Lower leg skin (tissue), 4 donors: ENCODE measurements around the gene SLC34A1. TPM values are rescaled to one million over a fixed set of nuclear protein-coding genes. Genes with fewer than 3 reads are reported as not detected.

Experiments used
- DNase-seq, 2 donors: peaks; one replicate each; pipeline ENCODE4 v3.0.0-alpha.2; 2019; ENCODE audit warnings: low spot score in 2 of 2
- H3K4me3 ChIP-seq: fragments of 200-600 bp; sonication (generic); 2 replicates; pipeline ENCODE4 v1.5.1; 2017; ENCODE audit warnings: mild to moderate bottlenecking, low read depth; ENCODE audit not compliant: poor library complexity, severe bottlenecking
- POLR2A ChIP-seq, 2 donors: fragments of 450-650 bp; IDR thresholded peaks; one replicate each; pipeline ENCODE4 v1.6.1; 2016 to 2017; ENCODE audit warnings: antibody characterized with exemption in 2 of 2, mild to moderate bottlenecking in 1 of 2, moderate library complexity in 1 of 2
- WGBS, 2 donors: methylation state at CpG; one replicate each; pipeline ENCODE4 v1.1.5; 2018; 5-methylcytosine and 5-hydroxymethylcytosine counted together
- intact Hi-C: fragments of 100-400 bp; cut with DNase I; formaldehyde crosslinking; loops from one replicate; pipeline ENCODE4 v1.15.0; 2023; ENCODE audit warnings: low total_unique reads
- total RNA-seq, 4 donors: library from RNA; depleted of rRNA; stranded (reverse); fragments of >200 nt; gene quantifications; one replicate each; pipeline ENCODE4 v1.1.0, GENCODE V29; 2016
- TF ChIP-seq, protein P1 (sequence below), 3 donors: fragments of 450-650 bp; IDR thresholded peaks; one replicate each; pipeline ENCODE4 v1.5.1; 2016; ENCODE audit warnings: antibody characterized with exemption in 3 of 3, mild to moderate bottlenecking in 3 of 3, moderate library complexity in 2 of 3

Gene SLC34A1
- total RNA-seq, 4 donors from 2014 or later, result 0.12 to 0.39 TPM; not detected in 2

DNA sequence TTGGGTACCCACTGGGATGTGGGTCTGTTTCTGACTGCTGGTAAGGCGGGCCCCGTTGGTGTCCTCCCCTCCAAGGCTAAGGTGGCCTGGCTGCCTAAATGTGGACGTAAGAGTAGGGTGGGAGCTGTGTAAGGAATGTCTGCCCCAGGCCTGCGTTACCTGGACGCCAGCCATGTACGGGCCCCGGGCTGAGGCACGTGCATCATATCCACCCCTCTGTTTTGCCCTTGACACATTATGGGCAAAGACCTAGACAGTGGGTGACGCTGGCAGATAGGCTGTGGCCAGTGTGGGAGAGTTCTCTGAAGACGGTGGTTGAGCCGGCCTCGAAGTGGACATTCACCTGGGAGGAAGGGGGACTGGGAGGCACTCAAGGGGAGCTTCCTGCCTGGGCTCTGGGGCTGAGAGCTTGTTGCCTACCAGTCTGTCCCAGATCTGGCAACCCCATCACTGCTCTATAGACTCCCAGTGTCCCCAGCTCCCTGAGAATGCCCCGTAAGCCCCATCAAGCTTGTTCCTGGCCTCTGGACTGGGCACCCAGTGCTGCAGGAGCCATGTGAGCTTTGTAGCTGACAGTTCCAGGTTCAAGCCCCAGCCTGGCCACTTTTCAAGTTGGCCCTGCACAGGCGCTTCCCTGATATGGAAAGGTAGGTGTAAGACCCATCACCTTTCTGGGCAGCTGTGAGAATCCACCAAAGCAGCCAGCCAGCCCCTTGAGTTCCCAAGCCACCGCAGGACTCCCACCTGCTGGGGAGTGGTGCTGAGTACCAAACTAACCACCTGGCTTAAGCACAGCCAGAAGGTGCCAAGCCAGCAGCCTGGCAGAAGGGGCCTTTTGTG is 59.1 kb downstream of the SLC34A1 start:
- no peak overlapping the region for H3K4me3 ChIP-seq
- 47 to 65% methylated on average over 15 of the region's 15 CpGs for whole genome bisulfite sequencing, 2 donors
- DNase-seq, result no peak
- intact Hi-C loops, result no loop called here
- TF ChIP-seq, protein P1, sequence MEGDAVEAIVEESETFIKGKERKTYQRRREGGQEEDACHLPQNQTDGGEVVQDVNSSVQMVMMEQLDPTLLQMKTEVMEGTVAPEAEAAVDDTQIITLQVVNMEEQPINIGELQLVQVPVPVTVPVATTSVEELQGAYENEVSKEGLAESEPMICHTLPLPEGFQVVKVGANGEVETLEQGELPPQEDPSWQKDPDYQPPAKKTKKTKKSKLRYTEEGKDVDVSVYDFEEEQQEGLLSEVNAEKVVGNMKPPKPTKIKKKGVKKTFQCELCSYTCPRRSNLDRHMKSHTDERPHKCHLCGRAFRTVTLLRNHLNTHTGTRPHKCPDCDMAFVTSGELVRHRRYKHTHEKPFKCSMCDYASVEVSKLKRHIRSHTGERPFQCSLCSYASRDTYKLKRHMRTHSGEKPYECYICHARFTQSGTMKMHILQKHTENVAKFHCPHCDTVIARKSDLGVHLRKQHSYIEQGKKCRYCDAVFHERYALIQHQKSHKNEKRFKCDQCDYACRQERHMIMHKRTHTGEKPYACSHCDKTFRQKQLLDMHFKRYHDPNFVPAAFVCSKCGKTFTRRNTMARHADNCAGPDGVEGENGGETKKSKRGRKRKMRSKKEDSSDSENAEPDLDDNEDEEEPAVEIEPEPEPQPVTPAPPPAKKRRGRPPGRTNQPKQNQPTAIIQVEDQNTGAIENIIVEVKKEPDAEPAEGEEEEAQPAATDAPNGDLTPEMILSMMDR (IDR thresholded peaks at IDR 0.05), result no peak
- no peak for TF ChIP-seq POLR2A (IDR thresholded peaks at IDR 0.05)

DNA sequence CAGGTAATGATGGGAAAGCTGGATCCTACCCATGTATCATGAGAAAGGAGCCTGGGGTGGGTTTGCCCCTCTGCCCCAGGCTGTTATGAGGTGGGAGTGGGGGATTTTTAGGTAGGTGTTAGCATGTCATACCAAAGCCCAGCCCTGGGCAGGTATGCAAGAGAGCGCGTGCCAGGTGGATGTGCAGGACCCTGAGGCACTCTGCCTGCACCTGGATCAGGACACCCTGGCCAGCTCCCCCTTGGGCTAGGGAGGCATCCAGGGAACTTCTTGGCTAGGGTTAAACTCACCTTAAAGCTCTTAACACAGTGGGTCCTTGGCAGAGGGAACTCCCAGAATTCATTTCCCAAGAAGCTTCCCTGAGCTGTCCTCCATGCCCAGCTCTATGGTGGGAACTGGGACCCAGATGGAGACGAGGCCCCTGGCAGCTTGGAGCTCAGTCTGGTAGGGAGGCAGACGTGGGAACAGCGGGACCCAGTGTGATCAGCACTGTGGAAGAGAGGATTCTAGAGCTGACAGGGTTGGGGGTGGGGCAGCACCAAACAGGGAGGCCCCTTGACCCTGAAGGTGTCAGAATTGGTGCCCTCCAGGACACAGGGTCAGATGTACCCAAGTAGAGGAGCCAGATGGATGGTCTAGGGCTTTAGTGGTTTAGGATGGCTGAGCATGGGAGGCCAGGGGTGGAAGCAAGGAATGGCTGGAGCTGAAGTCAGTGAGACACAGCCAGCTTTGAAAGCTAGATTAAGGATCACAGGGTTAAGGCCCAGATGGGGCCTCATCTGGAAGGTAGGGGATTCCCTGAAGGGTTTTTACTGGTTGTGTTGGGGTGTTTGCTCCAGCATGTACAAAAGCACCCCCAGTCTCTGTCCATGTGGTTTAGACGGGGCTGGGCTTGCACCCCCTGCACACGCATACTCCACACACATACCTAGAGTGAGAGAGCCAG is 60.1 kb downstream of the SLC34A1 start:
- intact Hi-C loops, result no loop called here
- whole genome bisulfite sequencing, 2 donors, result 39 to 45% methylated on average over 7 of the region's 7 CpGs
- DNase-seq, result no peak
- TF ChIP-seq, protein P1 (IDR thresholded peaks at IDR 0.05), result no peak
- no peak for TF ChIP-seq POLR2A (IDR thresholded peaks at IDR 0.05)
- no peak overlapping the region for H3K4me3 ChIP-seq

DNA sequence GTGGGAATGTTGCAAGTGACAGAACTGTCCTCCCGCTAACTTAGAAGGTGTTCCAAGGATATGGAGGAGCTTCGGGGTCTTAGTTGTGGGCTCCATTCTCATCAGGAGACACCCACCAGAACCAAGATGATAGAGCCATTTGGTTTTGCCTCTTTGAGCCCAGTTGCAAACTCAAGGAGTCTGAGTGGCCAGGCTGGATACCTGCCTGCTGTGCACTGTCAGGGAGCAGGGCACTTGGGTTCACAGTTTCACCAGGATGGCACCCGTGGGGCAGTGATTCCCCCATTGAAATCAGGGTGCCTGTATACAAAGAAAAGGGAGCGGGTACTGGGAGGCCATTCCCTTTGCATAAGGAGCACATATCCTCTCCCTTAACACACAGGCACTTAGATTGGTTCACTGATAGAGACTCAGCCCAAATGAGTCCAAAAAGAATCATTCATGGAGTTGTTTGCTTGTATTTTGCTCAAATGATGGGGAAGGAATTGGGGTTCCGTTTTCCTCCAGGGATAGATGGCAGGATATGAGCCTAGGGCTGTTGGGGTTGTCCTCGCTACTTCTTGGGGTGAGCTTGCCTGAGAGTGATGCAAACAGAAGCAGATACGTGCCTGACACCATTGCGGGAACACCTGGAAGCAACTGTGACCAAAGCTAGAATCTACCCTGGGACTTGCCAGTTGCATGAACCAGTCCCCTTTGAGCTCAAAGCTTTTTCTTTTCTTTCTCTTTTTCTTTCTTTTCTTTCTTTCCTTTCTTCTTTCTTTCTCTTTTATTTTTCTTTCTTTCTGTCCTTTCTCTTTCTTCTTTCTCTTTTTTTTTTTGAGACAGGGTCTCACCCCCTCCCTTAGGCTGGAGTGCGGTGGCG is 61.0 kb downstream of the SLC34A1 start:
- intact Hi-C loops, result no loop called here
- no peak for DNase-seq
- no peak overlapping the region for H3K4me3 ChIP-seq
- TF ChIP-seq, protein P1 (IDR thresholded peaks at IDR 0.05), result no peak
- no peak for TF ChIP-seq POLR2A (IDR thresholded peaks at IDR 0.05)
- WGBS, 2 donors, result 36 to 42% methylated on average over 10 of the region's 10 CpGs

DNA sequence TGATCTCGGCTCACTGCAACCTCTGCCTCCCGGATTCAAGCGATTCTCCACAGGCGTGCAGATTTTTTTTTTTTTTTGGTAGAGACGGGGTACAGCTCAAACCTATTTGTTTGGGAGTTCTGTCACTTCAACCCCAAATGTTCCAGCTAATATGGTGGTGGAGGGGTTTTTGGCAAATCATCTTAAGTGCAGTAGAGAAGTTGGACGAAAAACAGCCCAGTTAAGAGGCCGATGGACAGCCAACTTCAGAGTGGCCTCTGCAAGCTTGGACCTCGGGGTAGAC is 61.6 kb downstream of the SLC34A1 start:
- 3 to 7% methylated on average over 8 of the region's 8 CpGs for WGBS, 2 donors
- no peak for DNase-seq
- no peak for TF ChIP-seq POLR2A (IDR thresholded peaks at IDR 0.05)
- TF ChIP-seq, protein P1 (IDR thresholded peaks at IDR 0.05), result no peak

DNA sequence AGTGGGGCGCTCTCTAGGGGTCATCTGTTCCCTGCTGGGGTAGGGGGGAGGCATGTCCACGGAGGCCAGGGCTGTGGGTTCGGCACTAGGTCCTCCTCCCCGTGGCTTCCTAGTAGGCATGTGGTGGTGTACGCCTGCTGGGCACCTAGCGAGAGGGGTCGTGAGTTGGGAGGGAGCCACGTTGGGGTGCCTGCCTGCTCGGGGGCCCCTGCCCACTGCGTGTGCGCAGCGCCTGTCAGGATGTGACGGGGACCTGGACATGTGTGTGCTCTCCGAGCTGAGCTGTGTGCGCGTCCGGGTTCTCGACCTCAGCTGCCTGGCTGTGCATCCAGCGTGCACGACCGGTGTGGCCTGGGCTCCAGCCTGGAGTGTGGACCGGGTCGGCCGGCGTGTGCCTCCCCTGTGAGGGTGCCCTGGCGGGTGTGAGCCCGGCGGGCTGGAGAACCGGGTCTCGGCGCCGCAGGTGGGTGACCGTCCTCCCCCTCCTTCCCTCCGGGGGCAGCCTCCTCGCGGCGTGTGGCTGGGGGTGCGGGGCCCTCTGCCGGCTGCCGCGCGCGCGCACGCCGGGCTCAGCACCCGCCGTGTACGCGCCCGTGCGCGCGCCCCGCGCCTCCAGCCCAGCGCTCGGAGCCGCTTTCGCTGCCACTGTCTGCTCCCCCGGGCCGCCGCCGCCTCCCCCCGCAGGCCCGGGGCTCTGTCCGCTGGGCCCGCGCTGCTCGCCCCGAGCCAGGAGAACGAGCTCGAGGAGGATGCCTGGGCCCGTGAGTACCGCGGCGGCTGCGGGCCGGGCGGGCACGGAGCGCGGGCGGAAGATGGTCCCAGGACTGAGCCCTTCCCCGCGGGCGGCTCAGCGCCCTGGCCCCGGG is 62.2 kb downstream of the SLC34A1 start, which contains the start of gene PRR7:
Gene PRR7 (plus strand): TSS at position 615 of the 866 bp plus-strand sequence. CDS start 8,254 bp downstream, outside the sequence.
- WGBS, 2 donors, result 0 to 1% methylated on average over 33 to 66 of the region's 89 CpGs
- no peak for TF ChIP-seq POLR2A (IDR thresholded peaks at IDR 0.05)
- TF ChIP-seq, protein P1 (IDR thresholded peaks at IDR 0.05), result no peak
- peak within 1 kb of the TSS; percentile 31 for H3K4me3 ChIP-seq
- intact Hi-C loops, result no loop called here
- DNase-seq, result no peak

More for the DNA sequence above, 61.6 kb downstream of the SLC34A1 start:
- intact Hi-C loops, result no loop called here
- H3K4me3 ChIP-seq, result no peak overlapping the region
